DOHH2 (cell line): ENCODE measurements around the gene QKI.
"Not testable (repeated sequence)": the region's sequence is repeated elsewhere in the genome, so short reads cannot be mapped to it uniquely, and the experiment has no call there.

Experiments
- H3F3A ChIP-seq: fragments of 200-600 bp; sonication (generic), shearing (Covaris generic); 2 replicates; pipeline ENCODE4 v1.6.0; 2016; ENCODE audit warnings: antibody characterized with exemption, mild to moderate bottlenecking; ENCODE audit not compliant: control insufficient read depth, insufficient read depth
- H3K27ac ChIP-seq: fragments of 200-600 bp; sonication (generic); 2 replicates; pipeline ENCODE4 v1.5.1; 2014; ENCODE audit warnings: low read depth, mild to moderate bottlenecking, low read length, moderate library complexity
- H3K27me3 ChIP-seq: fragments of 200-600 bp; sonication (generic); 2 replicates; pipeline ENCODE4 v1.6.1; 2014; ENCODE audit warnings: mild to moderate bottlenecking, low read length, mixed read lengths; ENCODE audit not compliant: control insufficient read depth
- H3K36me3 ChIP-seq: fragments of 200-600 bp; sonication (generic); 2 replicates; pipeline ENCODE4 v1.6.1; 2014; ENCODE audit warnings: mild to moderate bottlenecking, low read length, moderate library complexity, mixed read lengths; ENCODE audit not compliant: control insufficient read depth
- H3K4me1 ChIP-seq: fragments of 200-600 bp; sonication (generic); 2 replicates; pipeline ENCODE4 v1.6.1; 2014; ENCODE audit warnings: mild to moderate bottlenecking, low read length, mixed read lengths; ENCODE audit not compliant: control insufficient read depth
- H3K4me2 ChIP-seq: fragments of 200-600 bp; sonication (generic); 2 replicates; pipeline ENCODE4 v1.6.0; 2014; ENCODE audit warnings: mild to moderate bottlenecking, low read length, moderate library complexity
- H3K4me3 ChIP-seq: fragments of 200-600 bp; sonication (generic); 2 replicates; pipeline ENCODE4 v1.5.1; 2014; ENCODE audit warnings: mild to moderate bottlenecking, low read length, mixed read lengths
- H3K79me2 ChIP-seq: fragments of 200-600 bp; sonication (generic); 2 replicates; pipeline ENCODE4 v1.6.1; 2014; ENCODE audit warnings: mild to moderate bottlenecking, low read length, mixed read lengths; ENCODE audit not compliant: control insufficient read depth
- H3K9me2 ChIP-seq: fragments of 200-600 bp; sonication (generic); replicated peaks from 2 replicates; pipeline ENCODE4 v1.6.1; 2014; ENCODE audit warnings: mild to moderate bottlenecking, low read length, mixed read lengths; ENCODE audit not compliant: control insufficient read depth
- H3K9me3 ChIP-seq: fragments of 200-600 bp; sonication (generic); 2 replicates; pipeline ENCODE4 v1.6.1; 2014; ENCODE audit warnings: antibody characterized with exemption, low read length, mixed read lengths; ENCODE audit not compliant: control insufficient read depth, insufficient read depth
- H4K20me1 ChIP-seq: fragments of 200-600 bp; sonication (generic); 2 replicates; pipeline ENCODE4 v1.6.0; 2014; ENCODE audit warnings: low read depth, mild to moderate bottlenecking, antibody characterized with exemption, low read length, moderate library complexity; ENCODE audit not compliant: control insufficient read depth, insufficient read depth
- EZH2phosphoT487 ChIP-seq: fragments of 200-600 bp; sonication (generic); IDR thresholded peaks from 2 replicates; pipeline ENCODE4 v1.6.1; 2017; ENCODE audit warnings: borderline replicate concordance, mild to moderate bottlenecking, antibody characterized with exemption, low read length, moderate library complexity, mixed read lengths
- TF ChIP-seq, protein P1 (sequence below): fragments of 200-600 bp; sonication (generic); IDR thresholded peaks from one replicate; pipeline ENCODE4 v1.5.1; 2014; ENCODE audit warnings: antibody characterized with exemption, mild to moderate bottlenecking, low read depth, low read length; ENCODE audit not compliant: poor library complexity, severe bottlenecking

QKI gene

DNA sequence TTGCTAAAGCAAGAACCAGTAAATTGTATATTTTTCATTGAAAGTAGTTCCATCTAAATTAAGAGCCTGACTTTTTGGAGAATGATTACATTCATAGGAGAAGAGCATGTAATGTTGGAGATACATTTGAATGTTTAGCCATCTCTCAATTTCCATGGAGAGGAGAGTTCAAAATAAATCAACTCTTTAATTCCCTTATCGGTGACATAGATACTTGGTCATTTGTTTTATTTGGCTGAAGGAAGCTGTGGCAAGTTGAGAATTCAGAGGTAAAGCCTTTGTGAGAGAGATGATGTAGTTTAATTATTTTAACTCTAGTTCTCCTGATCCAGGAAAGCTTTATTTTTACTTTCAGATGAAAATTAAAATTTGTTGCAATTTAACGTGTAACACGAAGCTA, 22.3 kb downstream of the QKI start:
- Histone ChIP-seq H3K4me1 (peaks cover 11% of the 10 kb centered on the region), H3K27me3 (no peaks in the 10 kb centered on the region), H3K4me3 (no peak overlapping the region), H3K36me3 (no peaks in the 10 kb centered on the region), H3K9me3 (no peaks in the 10 kb centered on the region), H3K27ac (no peak overlapping the region), H3F3A (no peaks in the 10 kb centered on the region), H3K9me2 (no peaks in the 10 kb centered on the region), H3K4me2 (no peak overlapping the region), H4K20me1 (peaks cover 5% of the 10 kb centered on the region), H3K79me2 (peaks cover 97% of the 10 kb centered on the region)
- TF ChIP-seq EZH2phosphoT487 = no peak
- TF ChIP-seq, protein P1, sequence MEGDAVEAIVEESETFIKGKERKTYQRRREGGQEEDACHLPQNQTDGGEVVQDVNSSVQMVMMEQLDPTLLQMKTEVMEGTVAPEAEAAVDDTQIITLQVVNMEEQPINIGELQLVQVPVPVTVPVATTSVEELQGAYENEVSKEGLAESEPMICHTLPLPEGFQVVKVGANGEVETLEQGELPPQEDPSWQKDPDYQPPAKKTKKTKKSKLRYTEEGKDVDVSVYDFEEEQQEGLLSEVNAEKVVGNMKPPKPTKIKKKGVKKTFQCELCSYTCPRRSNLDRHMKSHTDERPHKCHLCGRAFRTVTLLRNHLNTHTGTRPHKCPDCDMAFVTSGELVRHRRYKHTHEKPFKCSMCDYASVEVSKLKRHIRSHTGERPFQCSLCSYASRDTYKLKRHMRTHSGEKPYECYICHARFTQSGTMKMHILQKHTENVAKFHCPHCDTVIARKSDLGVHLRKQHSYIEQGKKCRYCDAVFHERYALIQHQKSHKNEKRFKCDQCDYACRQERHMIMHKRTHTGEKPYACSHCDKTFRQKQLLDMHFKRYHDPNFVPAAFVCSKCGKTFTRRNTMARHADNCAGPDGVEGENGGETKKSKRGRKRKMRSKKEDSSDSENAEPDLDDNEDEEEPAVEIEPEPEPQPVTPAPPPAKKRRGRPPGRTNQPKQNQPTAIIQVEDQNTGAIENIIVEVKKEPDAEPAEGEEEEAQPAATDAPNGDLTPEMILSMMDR = no peak

DNA sequence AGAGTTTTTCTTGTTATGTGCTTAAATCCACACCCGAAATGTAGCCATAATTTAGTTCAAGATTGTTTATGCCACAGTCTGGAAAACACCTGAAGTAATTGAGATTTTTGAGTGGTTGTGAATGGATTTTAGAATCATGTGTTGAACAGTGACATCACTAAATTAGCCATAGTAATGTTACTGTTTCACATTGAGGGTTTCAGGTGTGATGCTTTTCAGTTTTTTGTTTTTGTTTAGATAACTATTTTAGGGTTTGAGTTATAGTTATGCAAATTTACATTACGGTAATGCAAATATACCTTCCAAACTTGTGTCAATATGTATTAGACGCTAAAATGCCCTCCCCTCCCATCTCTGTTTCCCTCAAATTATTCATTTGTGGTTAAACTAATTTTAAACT, 22.9 kb downstream of the QKI start:
- H3K4me2 ChIP-seq = no peak overlapping the region
- H3K4me1 ChIP-seq = peaks cover 11% of the 10 kb centered on the region
- no peaks in the 10 kb centered on the region for H3K9me3 ChIP-seq
- no peak overlapping the region for H3K4me3 ChIP-seq
- TF ChIP-seq, protein P1 = no peak
- TF ChIP-seq EZH2phosphoT487 = no peak
- H3K27ac ChIP-seq = no peak overlapping the region
- H3K9me2 ChIP-seq = no peaks in the 10 kb centered on the region
- no peaks in the 10 kb centered on the region for H3F3A ChIP-seq
- no peaks in the 10 kb centered on the region for H3K27me3 ChIP-seq
- peaks cover 96% of the 10 kb centered on the region for H3K79me2 ChIP-seq
- no peaks in the 10 kb centered on the region; the same call in 1 of the 2 replicates for H4K20me1 ChIP-seq
- H3K36me3 ChIP-seq = no peaks in the 10 kb centered on the region

DNA sequence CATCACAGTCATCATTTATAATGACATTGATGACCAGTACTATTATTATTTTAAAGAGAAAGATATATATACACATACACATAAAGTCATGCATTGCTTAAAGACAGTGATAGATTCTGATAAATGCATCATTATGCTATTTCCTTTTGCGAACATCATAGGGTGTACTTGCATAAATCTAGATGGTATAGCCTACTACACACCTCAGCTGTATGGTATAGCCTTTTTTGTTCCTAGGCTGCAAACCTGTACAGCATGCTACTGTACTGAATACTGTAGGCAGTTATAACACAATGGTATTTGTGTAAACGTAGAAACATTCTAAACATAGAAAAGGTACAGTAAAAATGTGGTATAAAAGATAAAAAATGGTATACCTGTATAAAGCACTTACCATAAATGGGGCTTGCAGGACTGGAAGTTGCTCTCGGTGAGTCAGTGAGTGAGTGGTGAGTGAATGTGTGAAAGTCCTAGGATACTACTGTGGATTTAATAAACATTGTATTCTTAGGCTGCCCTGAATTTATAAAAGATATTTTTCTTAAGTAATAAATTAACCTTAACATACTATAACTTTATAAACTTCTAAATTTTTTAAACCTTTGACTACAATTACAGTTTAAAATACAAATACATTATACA, 23.9 kb downstream of the QKI start:
- H3K4me2 ChIP-seq = no peak overlapping the region
- peaks cover 96% of the 10 kb centered on the region for H3K79me2 ChIP-seq
- H3K9me2 ChIP-seq = no peaks in the 10 kb centered on the region
- H3K27me3 ChIP-seq = no peaks in the 10 kb centered on the region
- H3F3A ChIP-seq = no peaks in the 10 kb centered on the region
- H3K4me1 ChIP-seq = peaks cover 11% of the 10 kb centered on the region
- no peak overlapping the region for H3K27ac ChIP-seq
- TF ChIP-seq EZH2phosphoT487 = no peak
- TF ChIP-seq, protein P1 = no peak
- H3K36me3 ChIP-seq = no peaks in the 10 kb centered on the region
- no peak overlapping the region for H3K4me3 ChIP-seq
- H3K9me3 ChIP-seq = no peaks in the 10 kb centered on the region
- no peaks in the 10 kb centered on the region; the same call in 1 of the 2 replicates for H4K20me1 ChIP-seq

DNA sequence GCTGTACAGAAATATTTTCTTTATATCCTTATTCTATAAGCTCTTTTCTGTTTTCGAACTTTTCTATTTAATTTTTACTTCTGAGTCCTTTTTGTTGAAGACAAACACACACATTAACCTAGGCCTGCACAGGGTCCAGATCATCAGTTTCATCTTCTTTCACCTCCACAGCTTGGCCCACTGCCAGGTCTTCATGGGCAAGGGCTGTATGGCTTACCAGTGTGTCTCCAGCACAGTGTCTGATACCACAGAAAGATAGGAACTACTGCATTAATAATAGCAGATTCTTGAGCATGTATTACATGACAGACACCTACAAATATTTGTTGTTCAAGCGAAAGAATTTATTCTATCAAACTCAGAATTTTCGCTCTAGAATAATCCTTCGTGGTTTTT, 24.4 kb downstream of the QKI start:
- Histone ChIP-seq H3K27ac (no peak overlapping the region), H3K9me2 (no peaks in the 10 kb centered on the region), H3K4me3 (no peak overlapping the region), H3K4me2 (no peak overlapping the region), H3K9me3 (no peaks in the 10 kb centered on the region), H3K36me3 (no peaks in the 10 kb centered on the region), H3K79me2 (peaks cover 96% of the 10 kb centered on the region), H3K4me1 (peaks cover 11% of the 10 kb centered on the region), H4K20me1 (no peaks in the 10 kb centered on the region; the same call in 1 of the 2 replicates), H3K27me3 (no peaks in the 10 kb centered on the region), H3F3A (no peaks in the 10 kb centered on the region)
- no peak for TF ChIP-seq EZH2phosphoT487
- TF ChIP-seq, protein P1 = no peak

DNA sequence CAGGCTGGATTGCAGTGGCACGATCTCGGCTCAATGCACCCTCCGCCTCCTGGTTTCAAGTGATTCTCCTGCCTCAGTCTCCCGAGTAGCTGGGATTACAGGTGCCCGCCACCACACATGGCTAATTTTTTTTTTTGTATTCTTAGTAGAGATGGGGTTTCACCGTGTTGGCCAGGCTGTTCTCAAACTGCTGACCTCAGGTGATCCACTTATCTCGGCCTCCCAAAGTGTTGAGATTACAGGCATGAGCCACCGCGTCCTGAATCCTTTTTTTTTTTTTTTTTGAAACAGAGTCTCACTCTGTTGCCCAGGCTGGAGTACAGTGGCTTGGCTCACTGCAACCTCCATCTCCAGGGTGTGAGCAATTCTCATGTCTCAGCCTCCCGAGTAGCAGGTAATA, 24.9 kb downstream of the QKI start:
- H3K4me3 ChIP-seq, H3K27me3 ChIP-seq, H4K20me1 ChIP-seq, H3K9me3 ChIP-seq, H3F3A ChIP-seq, H3K4me2 ChIP-seq, H3K36me3 ChIP-seq, H3K9me2 ChIP-seq, H3K27ac ChIP-seq: not testable (repeated sequence)
- H3K79me2 ChIP-seq = peaks cover 96% of the 10 kb centered on the region
- peaks cover 11% of the 10 kb centered on the region for H3K4me1 ChIP-seq
